Measurements from ENCODE around the gene NOP56. TPM values are rescaled to one million over a fixed set of nuclear protein-coding genes. Genes with fewer than 3 reads are reported as not detected.

The NOP56 gene
- total and polyA plus RNA-seq, 3 donors from 2014 or later: 110 to 125 (median 110) TPM

DNA sequence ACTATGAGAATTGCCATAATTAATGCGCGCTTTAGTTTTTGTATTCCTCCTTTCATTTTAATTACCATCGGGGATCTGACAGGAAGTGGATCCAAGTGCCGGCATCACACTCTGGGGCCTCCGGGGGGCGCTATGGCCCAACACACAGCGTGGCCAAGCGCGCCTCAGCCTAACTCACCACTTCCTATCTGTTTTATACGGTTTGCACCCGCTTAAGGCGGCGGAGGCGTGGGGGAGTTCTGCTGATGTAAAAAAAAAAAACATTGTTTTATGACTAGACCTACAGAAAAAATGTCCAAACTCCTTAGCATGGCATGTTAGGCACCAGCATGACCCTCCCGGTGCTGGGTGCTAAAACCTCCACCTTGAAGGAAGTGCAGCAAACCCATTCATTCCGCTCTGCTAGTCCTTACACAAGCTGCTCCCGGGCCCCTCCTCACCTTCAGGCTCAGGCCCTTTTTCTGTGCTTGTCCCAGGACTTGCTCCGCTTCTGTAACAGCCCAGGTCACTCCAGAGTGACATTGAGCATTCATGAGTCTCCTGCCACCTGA lies 35.7 kb downstream of the NOP56 start:
- WGBS, 2 donors: 29 to 30% methylated on average over 18 of the region's 18 CpGs
- H3K4me3 ChIP-seq: no peak overlapping the region
- H3K4me1 ChIP-seq: no peaks in the 10 kb centered on the region
- peak; percentile 84 for DNase-seq
- no peak for TF ChIP-seq POLR2A (IDR thresholded peaks at IDR 0.05)
- peak; percentile 43 to 66 (median 50) for TF ChIP-seq CTCF (IDR thresholded peaks at IDR 0.05)
- H3K36me3 ChIP-seq (ENCODE audit: low read depth, missing control alignments): no peaks in the 10 kb centered on the region
- no peaks in the 10 kb centered on the region for H3K27me3 ChIP-seq
- intact Hi-C loops (cut with DNase I; ENCODE audit: low total_unique reads): no loop called here
- H3K27ac ChIP-seq: no peak overlapping the region
- H3K9me3 ChIP-seq: no peaks in the 10 kb centered on the region

GRCh38 chr20:2690213-2690612 lies 37.8 kb downstream of the NOP56 start:
- no peak for TF ChIP-seq POLR2A (IDR thresholded peaks at IDR 0.05)
- no peak for TF ChIP-seq CTCF (IDR thresholded peaks at IDR 0.05)
- Histone ChIP-seq H3K36me3 (ENCODE audit: low read depth, missing control alignments) (no peaks in the 10 kb centered on the region), H3K27ac (no peak overlapping the region), H3K4me3 (no peak overlapping the region), H3K9me3 (no peaks in the 10 kb centered on the region), H3K27me3 (no peaks in the 10 kb centered on the region), H3K4me1 (no peaks in the 10 kb centered on the region)
- intact Hi-C loops (cut with DNase I; ENCODE audit: low total_unique reads): no loop called here
- WGBS, 2 donors: 71 to 90% methylated on average over 3 of the region's 3 CpGs
- no peak for DNase-seq

GRCh38 chr20:2690718-2691117 lies 38.3 kb downstream of the NOP56 start:
- H3K9me3 ChIP-seq: no peaks in the 10 kb centered on the region
- intact Hi-C loops (cut with DNase I; ENCODE audit: low total_unique reads): no loop called here
- DNase-seq: no peak
- 82 to 85% methylated on average over 6 of the region's 6 CpGs for WGBS, 2 donors
- H3K4me3 ChIP-seq: no peak overlapping the region
- TF ChIP-seq POLR2A (IDR thresholded peaks at IDR 0.05) (no peak), CTCF (IDR thresholded peaks at IDR 0.05) (no peak)
- H3K27me3 ChIP-seq: no peaks in the 10 kb centered on the region
- H3K36me3 ChIP-seq (ENCODE audit: low read depth, missing control alignments): no peaks in the 10 kb centered on the region
- no peaks in the 10 kb centered on the region for H3K4me1 ChIP-seq
- H3K27ac ChIP-seq: no peak overlapping the region

DNA sequence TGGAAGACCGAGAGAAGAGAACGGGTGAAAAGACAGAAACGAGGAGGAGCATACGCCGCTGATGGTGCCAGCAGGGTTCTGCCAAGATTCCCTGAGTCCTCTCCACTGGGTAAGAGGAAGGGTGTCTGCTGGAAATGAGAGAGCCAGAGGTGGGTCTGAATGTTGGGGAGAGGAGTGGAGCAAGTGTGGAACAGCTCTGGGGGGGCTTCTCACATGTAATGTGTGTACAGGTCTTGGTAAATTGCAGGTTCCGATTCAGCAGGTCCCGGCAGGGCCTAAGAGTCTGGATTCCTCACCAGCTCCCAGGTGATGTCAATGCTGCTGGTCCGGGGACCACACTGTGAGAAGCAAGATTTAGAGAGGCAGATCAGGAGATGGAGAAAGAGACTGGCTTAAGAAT lies 38.7 kb downstream of the NOP56 start:
- 81 to 86% methylated on average over 8 of the region's 8 CpGs for WGBS, 2 donors
- intact Hi-C loops (cut with DNase I; ENCODE audit: low total_unique reads): no loop called here
- no peak overlapping the region for H3K4me3 ChIP-seq
- H3K36me3 ChIP-seq (ENCODE audit: low read depth, missing control alignments): no peaks in the 10 kb centered on the region
- no peak overlapping the region for H3K27ac ChIP-seq
- no peaks in the 10 kb centered on the region for H3K4me1 ChIP-seq
- DNase-seq: no peak
- TF ChIP-seq POLR2A (IDR thresholded peaks at IDR 0.05) (no peak), CTCF (IDR thresholded peaks at IDR 0.05) (no peak)
- no peaks in the 10 kb centered on the region for H3K9me3 ChIP-seq
- no peaks in the 10 kb centered on the region for H3K27me3 ChIP-seq

- H3K27ac ChIP-seq: peak overlapping the region; percentile 55 to 78
- no peaks in the 10 kb centered on the region for H3K4me1 ChIP-seq
- peak overlapping the region in 1 of 2 donors; percentile 53 for H3K4me3 ChIP-seq
- intact Hi-C loops (cut with DNase I; ENCODE audit: low total_unique reads): no loop called here
- H3K27me3 ChIP-seq: no peaks in the 10 kb centered on the region
- no peaks in the 10 kb centered on the region for H3K36me3 ChIP-seq (ENCODE audit: low read depth, missing control alignments)
- H3K9me3 ChIP-seq: no peaks in the 10 kb centered on the region
- DNase-seq: no peak
- TF ChIP-seq POLR2A (IDR thresholded peaks at IDR 0.05) (no peak), CTCF (IDR thresholded peaks at IDR 0.05) (no peak)
- 44 to 47% methylated on average over 10 of the region's 10 CpGs for WGBS, 2 donors
Observed at GRCh38 chr20:2691663-2692035, 39.2 kb downstream of the NOP56 start.
